Measurements from ENCODE around the gene HCN2. TPM values are rescaled to one million over a fixed set of nuclear protein-coding genes. Genes with fewer than 3 reads are reported as not detected.

The HCN2 gene
- total and polyA plus RNA-seq, 8 donors: 0.06 to 0.50 (median 0.17) TPM

GRCh38 chr19:660793-661426 lies 71.2 kb downstream of the HCN2 start:
- intact Hi-C loops (cut with DNase I): loop anchor here in 1 of 2 donors (10.0 kb wide), 1 partner anchor 74 kb away; no protein-coding TSS in a partner anchor
- no peak for ATAC-seq
- H3K9me3 ChIP-seq: no peaks in the 10 kb centered on the region
- H3K4me3 ChIP-seq: peak overlapping the region; percentile 97 to 99
- peaks cover 0 to 25% of the 10 kb centered on the region in 2 donors for H3K36me3 ChIP-seq
- H3K27ac ChIP-seq: peak overlapping the region; percentile 83 to 92
- TF ChIP-seq CTCF (IDR thresholded peaks at IDR 0.05): no peak
- no peak for DNase-seq
- no peaks in the 10 kb centered on the region for H3K27me3 ChIP-seq
- H3K4me1 ChIP-seq: peaks cover 34 to 70% of the 10 kb centered on the region in 2 donors

DNA sequence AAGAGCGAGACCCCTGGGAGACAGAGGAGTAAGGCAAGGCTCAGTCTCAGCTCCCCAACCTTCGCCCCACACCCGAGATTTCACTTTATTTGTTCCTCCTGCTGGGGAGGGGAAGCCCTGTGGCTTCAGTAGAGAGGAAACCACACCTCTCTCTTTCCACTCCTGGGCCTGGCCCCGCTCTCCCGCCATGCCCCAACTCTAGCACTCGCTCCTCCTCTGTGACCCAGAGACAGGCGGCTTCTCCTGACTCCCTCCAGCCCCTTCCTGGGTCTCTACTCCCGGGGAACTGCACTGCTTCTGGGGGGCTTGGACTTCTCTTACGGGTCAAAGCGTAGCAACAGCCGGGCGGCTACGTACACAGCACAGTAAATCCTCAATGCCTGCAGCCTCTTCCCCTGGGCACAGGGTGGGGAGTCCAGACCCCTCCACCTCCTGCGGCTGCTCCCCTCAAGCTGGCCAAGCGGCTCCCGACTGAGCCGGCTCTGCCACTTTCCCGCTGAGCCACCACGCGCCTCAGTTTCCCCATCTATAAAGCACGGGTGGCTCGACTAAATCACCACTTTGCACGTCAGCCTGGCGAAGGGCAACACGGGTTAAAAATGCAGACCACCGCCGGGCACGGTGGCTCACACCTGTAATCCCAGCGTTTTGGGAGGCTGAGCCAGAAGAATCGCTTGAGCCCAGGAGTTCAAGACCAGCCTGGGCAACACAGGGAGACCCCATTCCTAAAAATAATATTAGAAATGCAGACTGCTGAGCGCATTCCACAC lies 71.9 kb downstream of the HCN2 start:
- peaks cover 34 to 70% of the 10 kb centered on the region in 2 donors for H3K4me1 ChIP-seq
- intact Hi-C loops (cut with DNase I): loop anchor here in 1 of 2 donors (10.0 kb wide), 1 partner anchor 73 kb away; no protein-coding TSS in a partner anchor
- DNase-seq (no peak), ATAC-seq (peak; percentile 12)
- peak overlapping the region; percentile 83 to 92 for H3K27ac ChIP-seq
- H3K36me3 ChIP-seq: peaks cover 0 to 24% of the 10 kb centered on the region in 2 donors
- H3K27me3 ChIP-seq: no peaks in the 10 kb centered on the region
- H3K9me3 ChIP-seq: no peaks in the 10 kb centered on the region
- TF ChIP-seq CTCF (IDR thresholded peaks at IDR 0.05): no peak
- peak overlapping the region; percentile 97 to 99 for H3K4me3 ChIP-seq

- DNase-seq: peak in 3 of 4 donors; percentile 49 to 91 (median 72)
- intact Hi-C loops (cut with DNase I): loop anchor here in 1 of 2 donors (10.0 kb wide), 1 partner anchor 72 kb away; no protein-coding TSS in a partner anchor
- peaks cover 0 to 17% of the 10 kb centered on the region in 2 donors for H3K36me3 ChIP-seq
- H3K9me3 ChIP-seq: no peaks in the 10 kb centered on the region
- peaks cover 34 to 70% of the 10 kb centered on the region in 2 donors for H3K4me1 ChIP-seq
- H3K27ac ChIP-seq: peak overlapping the region; percentile 83 to 92
- ATAC-seq: peak; percentile 12
- no peaks in the 10 kb centered on the region for H3K27me3 ChIP-seq
- no peak for TF ChIP-seq CTCF (IDR thresholded peaks at IDR 0.05)
- peak overlapping the region; percentile 97 to 99 for H3K4me3 ChIP-seq
Observed at GRCh38 chr19:662207-662961, 72.7 kb downstream of the HCN2 start.

- peaks cover 0 to 9% of the 10 kb centered on the region in 2 donors for H3K36me3 ChIP-seq
- intact Hi-C loops (cut with DNase I): loop anchor here in 1 of 2 donors (10.0 kb wide), 1 partner anchor 72 kb away; no protein-coding TSS in a partner anchor
Observed at GRCh38 chr19:662962-663681, 73.4 kb downstream of the HCN2 start, which contains the start of gene RNF126. Gene RNF126, minus strand, starts transcription at chr19:663214. Its CDS starts 93 bp downstream, at chr19:663121.

More at GRCh38 chr19:662962-663681, 73.4 kb downstream of the HCN2 start, which contains the start of gene RNF126:
- TF ChIP-seq CTCF (IDR thresholded peaks at IDR 0.05): no peak
- Histone ChIP-seq H3K4me1 (peaks cover 34 to 69% of the 10 kb centered on the region in 2 donors), H3K4me3 (peak within 1 kb of the TSS; percentile 97 to 99), H3K9me3 (no peaks in the 10 kb centered on the region), H3K27me3 (no peaks in the 10 kb centered on the region), H3K27ac (peak within 1 kb of the TSS; percentile 91 to 92)
- DNase-seq (peak; percentile 83 to 97 (median 90)), ATAC-seq (peak; percentile 87)

Measured in left lung (tissue), 10 donors.